GM10266 (cell line): ENCODE data around the gene CADM1.

ENCODE experiments used
- DNase-seq: peaks from one replicate; pipeline ENCODE4 v3.0.0; 2012; ENCODE audit errors: extremely low spot score
- CTCF ChIP-seq: IDR thresholded peaks from 2 replicates; pipeline ENCODE4 v1.5.1; 2012; ENCODE audit warnings: mild to moderate bottlenecking, low read depth; ENCODE audit not compliant: control insufficient read depth, insufficient read depth; ENCODE audit errors: missing control alignments

Gene CADM1

GRCh38 chr11:115493488-115493887, 10.7 kb downstream of the CADM1 start:
- no peak for DNase-seq
- TF ChIP-seq CTCF = no peak

- DNase-seq = no peak
- TF ChIP-seq CTCF = no peak
Observed at GRCh38 chr11:115489466-115489865, 14.7 kb downstream of the CADM1 start.

- DNase-seq = no peak
- no peak for TF ChIP-seq CTCF
Observed at GRCh38 chr11:115488945-115489344, 15.3 kb downstream of the CADM1 start.

GRCh38 chr11:115481528-115481927, 22.7 kb downstream of the CADM1 start:
- TF ChIP-seq CTCF = no peak
- no peak for DNase-seq

GRCh38 chr11:115480611-115481010, 23.6 kb downstream of the CADM1 start:
- TF ChIP-seq CTCF = no peak
- DNase-seq = no peak

- no peak for TF ChIP-seq CTCF
Observed at GRCh38 chr11:115477410-115477809, 26.8 kb downstream of the CADM1 start.

GRCh38 chr11:115476463-115477286, 27.5 kb downstream of the CADM1 start:
- no peak for DNase-seq
- no peak for TF ChIP-seq CTCF

More at GRCh38 chr11:115477410-115477809, 26.8 kb downstream of the CADM1 start:
- no peak for DNase-seq
